Stimulated activated CD4-positive, alpha-beta T cell treated with anti-CD3 and anti-CD28 coated beads, Interleukin-12 subunit alpha, Interleukin-12 subunit beta, amount 100 ng/mL, for 48 hours (primary cell): Measurements from ENCODE around the gene DDA1.
"Not testable (repeated sequence)": the region's sequence is repeated elsewhere in the genome, so short reads cannot be mapped to it uniquely, and the experiment has no call there.

Experiments
- DNase-seq, 3 donors: peaks; one replicate each; pipeline ENCODE4 v3.0.0-alpha.2; 2020; ENCODE audit warnings: low read depth in 2 of 3, low spot score in 1 of 3

Gene DDA1

GRCh38 chr19:17309198-17309964 is at the start of gene DDA1:
Gene DDA1 (plus strand): TSS chr19:17309563. CDS start chr19:17309655, 92 bp downstream.
- DNase-seq = peak; percentile 98 to 99 (median 99)

GRCh38 chr19:17259934-17260333 is 49.4 kb upstream of the DDA1 start:
- DNase-seq = no peak

- peak; percentile 86 to 87 (median 86) for DNase-seq
These were observed 48.5 kb upstream of the DDA1 start for GRCh38 chr19:17260842-17261325.

GRCh38 chr19:17262557-17262956 is 46.8 kb upstream of the DDA1 start:
- DNase-seq = no peak

- no peak for DNase-seq
These were observed 45.4 kb upstream of the DDA1 start for GRCh38 chr19:17263712-17264640.

- DNase-seq = no peak
These were observed 44.8 kb upstream of the DDA1 start, which contains the start of gene USHBP1 for GRCh38 chr19:17264641-17264979. Gene USHBP1 (minus strand): TSS chr19:17264745. CDS start chr19:17264299, 446 bp downstream.

- DNase-seq = no peak
These were observed 43.3 kb upstream of the DDA1 start for GRCh38 chr19:17266026-17266425.

GRCh38 chr19:17266589-17266974 is 42.8 kb upstream of the DDA1 start:
- no peak for DNase-seq

- DNase-seq = peak; percentile 92 to 96 (median 95)
These were observed 42.2 kb upstream of the DDA1 start, which contains the start of gene BABAM1 for GRCh38 chr19:17266975-17267788. Gene BABAM1 (plus strand): TSS chr19:17267443. CDS start chr19:17268807, 1,364 bp downstream.

- no peak for DNase-seq
These were observed 40.6 kb upstream of the DDA1 start for GRCh38 chr19:17268754-17269153.

GRCh38 chr19:17274892-17275291 is 34.5 kb upstream of the DDA1 start:
- not testable (repeated sequence) for DNase-seq

- DNase-seq = no peak
These were observed 33.8 kb upstream of the DDA1 start for GRCh38 chr19:17275441-17276175.

GRCh38 chr19:17279436-17279835 is 29.9 kb upstream of the DDA1 start:
- DNase-seq = no peak

- DNase-seq = peak in 1 of 3 donors; percentile 42
These were observed 27.7 kb upstream of the DDA1 start, which contains the start of gene ANKLE1 for GRCh38 chr19:17281391-17282304. Gene ANKLE1 (plus strand): TSS chr19:17281901. CDS start chr19:17281921, 20 bp downstream.

- peak; percentile 73 to 81 (median 80) for DNase-seq
These were observed 26.8 kb upstream of the DDA1 start for GRCh38 chr19:17282488-17283125.

GRCh38 chr19:17283504-17283996 is 25.8 kb upstream of the DDA1 start:
- no peak for DNase-seq

- DNase-seq = no peak
These were observed 23.8 kb upstream of the DDA1 start for GRCh38 chr19:17285415-17286135.

GRCh38 chr19:17286263-17286662 is 23.1 kb upstream of the DDA1 start:
- no peak for DNase-seq
